HUES64 (cell line): ENCODE results near the gene DUSP14.

Source experiments
- H3K27ac ChIP-seq: 2 replicates; pipeline ENCODE4 v1.7.0; 2013; ENCODE audit warnings: low read depth, low read length, inconsistent platforms
- H3K27me3 ChIP-seq: 2 replicates; pipeline ENCODE4 v1.6.1; 2013; ENCODE audit warnings: mild to moderate bottlenecking, low read length; ENCODE audit not compliant: insufficient read depth
- H3K36me3 ChIP-seq: 2 replicates; pipeline ENCODE4 v1.6.1; 2013; ENCODE audit warnings: mild to moderate bottlenecking, low read length; ENCODE audit not compliant: insufficient read depth
- H3K4me1 ChIP-seq: 2 replicates; pipeline ENCODE4 v1.6.1; 2013; ENCODE audit warnings: mild to moderate bottlenecking, low read length, moderate library complexity; ENCODE audit not compliant: insufficient read depth
- H3K4me3 ChIP-seq: 2 replicates; pipeline ENCODE4 v1.5.1; 2013; ENCODE audit warnings: mild to moderate bottlenecking, low read length, moderate library complexity
- H3K9ac ChIP-seq: 2 replicates; pipeline ENCODE4 v1.6.1; 2013; ENCODE audit warnings: mild to moderate bottlenecking, low read depth, low read length
- H3K9me3 ChIP-seq: 2 replicates; pipeline ENCODE4 v1.6.1; 2013; ENCODE audit warnings: low read depth, low read length; ENCODE audit not compliant: insufficient read depth
- WGBS: fragments of 150-250, 120-280 bp; methylation state at CpG from one replicate; pipeline ENCODE4 v1.1.7; 2013; ENCODE audit warnings: missing lambda C conversion rate; 5-methylcytosine and 5-hydroxymethylcytosine counted together

DUSP14 gene

GRCh38 chr17:37518826-37519225 lies 29.1 kb downstream of the DUSP14 start:
- no peaks in the 10 kb centered on the region for H3K9me3 ChIP-seq
- no peak overlapping the region for H3K9ac ChIP-seq
- no peaks in the 10 kb centered on the region for H3K27me3 ChIP-seq
- no peaks in the 10 kb centered on the region for H3K4me1 ChIP-seq
- no peak overlapping the region for H3K27ac ChIP-seq
- 93% methylated on average over 8 of the region's 8 CpGs for WGBS
- no peak overlapping the region for H3K4me3 ChIP-seq
- H3K36me3 ChIP-seq = peaks cover 61% of the 10 kb centered on the region

GRCh38 chr17:37519251-37519985 lies 29.7 kb downstream of the DUSP14 start:
- Histone ChIP-seq H3K9me3 (no peaks in the 10 kb centered on the region), H3K36me3 (peaks cover 63% of the 10 kb centered on the region), H3K4me3 (no peak overlapping the region), H3K9ac (no peak overlapping the region), H3K27me3 (no peaks in the 10 kb centered on the region), H3K4me1 (no peaks in the 10 kb centered on the region), H3K27ac (no peak overlapping the region)
- WGBS = 98% methylated on average over 5 of the region's 5 CpGs

GRCh38 chr17:37520174-37520573 lies 30.5 kb downstream of the DUSP14 start:
- no peak overlapping the region for H3K4me3 ChIP-seq
- H3K36me3 ChIP-seq = peaks cover 61% of the 10 kb centered on the region
- H3K4me1 ChIP-seq = no peaks in the 10 kb centered on the region
- H3K9ac ChIP-seq = no peak overlapping the region
- 91% methylated on average over 8 of the region's 8 CpGs for WGBS
- no peak overlapping the region for H3K27ac ChIP-seq
- H3K27me3 ChIP-seq = no peaks in the 10 kb centered on the region
- H3K9me3 ChIP-seq = no peaks in the 10 kb centered on the region

- no peaks in the 10 kb centered on the region for H3K9me3 ChIP-seq
- no peak overlapping the region for H3K27ac ChIP-seq
- 94% methylated on average over 5 of the region's 5 CpGs for WGBS
- no peak overlapping the region for H3K4me3 ChIP-seq
- peaks cover 57% of the 10 kb centered on the region for H3K36me3 ChIP-seq
- no peaks in the 10 kb centered on the region for H3K27me3 ChIP-seq
- H3K9ac ChIP-seq = no peak overlapping the region
- no peaks in the 10 kb centered on the region for H3K4me1 ChIP-seq
These were observed 32.1 kb downstream of the DUSP14 start for GRCh38 chr17:37521821-37522220.

GRCh38 chr17:37523715-37524219 lies 34.1 kb downstream of the DUSP14 start:
- H3K36me3 ChIP-seq = peaks cover 41% of the 10 kb centered on the region
- H3K9ac ChIP-seq = no peak overlapping the region
- H3K4me1 ChIP-seq = no peaks in the 10 kb centered on the region
- H3K27me3 ChIP-seq = no peaks in the 10 kb centered on the region
- no peak overlapping the region for H3K27ac ChIP-seq
- 95% methylated on average over 8 of the region's 8 CpGs for WGBS
- H3K4me3 ChIP-seq = no peak overlapping the region
- H3K9me3 ChIP-seq = no peaks in the 10 kb centered on the region

- Histone ChIP-seq H3K27ac (no peak overlapping the region), H3K27me3 (no peaks in the 10 kb centered on the region), H3K4me3 (no peak overlapping the region), H3K9me3 (no peaks in the 10 kb centered on the region), H3K9ac (no peak overlapping the region), H3K4me1 (no peaks in the 10 kb centered on the region), H3K36me3 (peaks cover 58% of the 10 kb centered on the region)
- WGBS = 89% methylated on average over 2 of the region's 5 CpGs
These were observed 37.7 kb downstream of the DUSP14 start for GRCh38 chr17:37527249-37527851.

- no peaks in the 10 kb centered on the region for H3K4me1 ChIP-seq
- no peaks in the 10 kb centered on the region for H3K9me3 ChIP-seq
- H3K4me3 ChIP-seq = no peak overlapping the region
- no peak overlapping the region for H3K27ac ChIP-seq
- peaks cover 54% of the 10 kb centered on the region for H3K36me3 ChIP-seq
- H3K9ac ChIP-seq = no peak overlapping the region
- WGBS = 91% methylated on average over 4 of the region's 4 CpGs
- no peaks in the 10 kb centered on the region for H3K27me3 ChIP-seq
These were observed 40.7 kb downstream of the DUSP14 start for GRCh38 chr17:37530420-37530819.

- H3K36me3 ChIP-seq = peaks cover 73% of the 10 kb centered on the region
- no peaks in the 10 kb centered on the region for H3K4me1 ChIP-seq
- no peak overlapping the region for H3K9ac ChIP-seq
- 100% methylated on average over 1 of the region's 3 CpGs for WGBS
- H3K27ac ChIP-seq = no peak overlapping the region
- H3K4me3 ChIP-seq = no peak overlapping the region
- no peaks in the 10 kb centered on the region for H3K27me3 ChIP-seq
- H3K9me3 ChIP-seq = no peaks in the 10 kb centered on the region
These were observed 43.1 kb downstream of the DUSP14 start for GRCh38 chr17:37532756-37533155.

- Histone ChIP-seq H3K4me3 (no peak overlapping the region), H3K36me3 (peaks cover 81% of the 10 kb centered on the region), H3K4me1 (peaks cover 2% of the 10 kb centered on the region; the same call in 1 of the 2 replicates), H3K9ac (no peak overlapping the region), H3K9me3 (no peaks in the 10 kb centered on the region), H3K27me3 (no peaks in the 10 kb centered on the region), H3K27ac (no peak overlapping the region)
- WGBS = 98% methylated on average over 5 of the region's 5 CpGs
These were observed 46.2 kb downstream of the DUSP14 start for GRCh38 chr17:37535906-37536305.

GRCh38 chr17:37538981-37539659 lies 49.4 kb downstream of the DUSP14 start:
- no peak overlapping the region for H3K4me3 ChIP-seq
- no peaks in the 10 kb centered on the region for H3K9me3 ChIP-seq
- H3K27ac ChIP-seq = no peak overlapping the region
- H3K9ac ChIP-seq = no peak overlapping the region
- WGBS = 96% methylated on average over 8 of the region's 8 CpGs
- H3K27me3 ChIP-seq = no peaks in the 10 kb centered on the region
- H3K4me1 ChIP-seq = peaks cover 23% of the 10 kb centered on the region; the same call in 1 of the 2 replicates
- H3K36me3 ChIP-seq = peaks cover 82% of the 10 kb centered on the region
